Motor neuron (in vitro differentiated cells): Measurements from ENCODE around the gene MAT2B. TPM values are rescaled to one million over a fixed set of nuclear protein-coding genes. Genes with fewer than 3 reads are reported as not detected.

Source experiments
- ATAC-seq, 8 experiments: fragments of 200-7000 bp; cut with Tn5 transposase; replicated peaks in 6 of 8; 2 replicates each; pipeline ENCODE4 v1.8.0; 2021; ENCODE audit warnings: mild to moderate bottlenecking in 8 of 8, moderate library complexity in 8 of 8
- H3K27ac ChIP-seq, 2 donors: fragments of 250-450 bp; sonication (Bioruptor Pico); 2 replicates each; pipeline ENCODE4 v1.9.0; 2021; ENCODE audit warnings: antibody characterized with exemption in 2 of 2, mild to moderate bottlenecking in 2 of 2, moderate library complexity in 1 of 2
- H3K4me1 ChIP-seq, 2 donors: fragments of 250-450 bp; sonication (Bioruptor Pico); replicated peaks in 1 of 2; 2 replicates each; pipeline ENCODE4 v1.6.1; 2021; ENCODE audit warnings: antibody characterized with exemption in 2 of 2, mild to moderate bottlenecking in 2 of 2, moderate library complexity in 1 of 2
- H3K4me3 ChIP-seq, 5 donors: fragments of 250-450 bp; sonication (Bioruptor Pico); 2 replicates each; pipeline ENCODE4 v1.9.0; 2021; ENCODE audit warnings: antibody characterized with exemption in 5 of 5, mild to moderate bottlenecking in 5 of 5, moderate library complexity in 4 of 5
- WGBS, 10 experiments: fragments of 450-650 bp; shearing (Covaris generic); methylation state at CpG; one replicate each; pipeline ENCODE4 v1.0.0; 2022; 5-methylcytosine and 5-hydroxymethylcytosine counted together
- in situ Hi-C, 9 experiments: fragments of 400-800 bp; cut with MboI; loops; one replicate each; pipeline ENCODE4 v1.15.0; 2021; ENCODE audit warnings: low sequenced_read_pairs in 9 of 9, low pct_unique_long_range_greater_than_20kb in 2 of 9; ENCODE audit not compliant: unreplicated experiment in 9 of 9
- total RNA-seq, 8 experiments: library from RNA; unstranded; fragments of 300-600 nt; gene quantifications; 2 replicates each; pipeline versions ENCODE4 v1.2.3 to v1.2.4, GENCODE V29; 2022

The MAT2B gene
- total RNA-seq, 8 experiments from 2014 or later: 30.2 to 90.3 (median 46.4) TPM

GRCh38 chr5:163542771-163543170, 37.4 kb downstream of the MAT2B start:
- Histone ChIP-seq H3K4me3 (no peak overlapping the region), H3K27ac (no peak overlapping the region), H3K4me1 (no peaks in the 10 kb centered on the region)
- in situ Hi-C loops: no loop called here
- 0 to 100% (median 84%) methylated on average over 1 to 2 of the region's 2 CpGs for WGBS, 10 experiments
- ATAC-seq: no peak

- ATAC-seq: no peak
- in situ Hi-C loops: no loop called here
Measured at GRCh38 chr5:163544041-163544440, 38.6 kb downstream of the MAT2B start.

GRCh38 chr5:163544836-163545235, 39.4 kb downstream of the MAT2B start:
- in situ Hi-C loops: no loop called here
- 29 to 100% (median 71%) methylated on average over 1 to 4 of the region's 4 CpGs for WGBS, 10 experiments
- no peak for ATAC-seq

More at GRCh38 chr5:163544041-163544440, 38.6 kb downstream of the MAT2B start:
- no peak overlapping the region for H3K27ac ChIP-seq
- no peaks in the 10 kb centered on the region for H3K4me1 ChIP-seq
- H3K4me3 ChIP-seq: no peak overlapping the region
- 0 to 100% (median 41%) methylated on average over 1 to 4 of the region's 4 CpGs; no CpG with 5 or more reads in 2 of the 10 experiments for WGBS, 10 experiments

GRCh38 chr5:163548649-163549048, 43.2 kb downstream of the MAT2B start:
- H3K4me3 ChIP-seq: no peak overlapping the region
- no peaks in the 10 kb centered on the region for H3K4me1 ChIP-seq
- 27 to 100% (median 81%) methylated on average over 1 to 5 of the region's 5 CpGs for WGBS, 10 experiments
- in situ Hi-C loops: no loop called here
- H3K27ac ChIP-seq: no peak overlapping the region
- ATAC-seq: no peak

More at GRCh38 chr5:163544836-163545235, 39.4 kb downstream of the MAT2B start:
- Histone ChIP-seq H3K4me3 (no peak overlapping the region), H3K4me1 (no peaks in the 10 kb centered on the region), H3K27ac (no peak overlapping the region)

- ATAC-seq: no peak
- no peak overlapping the region for H3K27ac ChIP-seq
- H3K4me1 ChIP-seq: no peaks in the 10 kb centered on the region
- 0 to 98% (median 67%) methylated on average over 1 to 3 of the region's 3 CpGs; no CpG with 5 or more reads in 2 of the 10 experiments for WGBS, 10 experiments
- in situ Hi-C loops: loop anchor here in 5 of 9 experiments (25.0 kb wide), 2 partner anchors 461 to 961 kb away; no protein-coding TSS in a partner anchor
- no peak overlapping the region for H3K4me3 ChIP-seq
Measured at GRCh38 chr5:163551156-163551555, 45.7 kb downstream of the MAT2B start.

GRCh38 chr5:163552536-163552935, 47.1 kb downstream of the MAT2B start:
- 22 to 100% (median 96%) methylated on average over 1 of the region's 1 CpG; no CpG with 5 or more reads in 2 of the 10 experiments for WGBS, 10 experiments
- ATAC-seq: no peak
- no peaks in the 10 kb centered on the region for H3K4me1 ChIP-seq
- in situ Hi-C loops: loop anchor here in 5 of 9 experiments (25.0 kb wide), 2 partner anchors 460 to 960 kb away; no protein-coding TSS in a partner anchor
- H3K4me3 ChIP-seq: no peak overlapping the region
- no peak overlapping the region for H3K27ac ChIP-seq

- in situ Hi-C loops: loop anchor here in 5 of 9 experiments (25.0 kb wide), 2 partner anchors 451 to 951 kb away; no protein-coding TSS in a partner anchor
- 33 to 100% (median 94%) methylated on average over 4 to 5 of the region's 5 CpGs; no CpG with 5 or more reads in 2 of the 10 experiments for WGBS, 10 experiments
- Histone ChIP-seq H3K27ac (no peak overlapping the region), H3K4me1 (peaks cover 20 to 26% of the 10 kb centered on the region in 2 donors), H3K4me3 (no peak overlapping the region)
- no peak for ATAC-seq
Measured at GRCh38 chr5:163561339-163561738, 55.9 kb downstream of the MAT2B start.

- WGBS, 10 experiments: 20 to 83% (median 30%) methylated on average over 1 to 3 of the region's 3 CpGs; no CpG with 5 or more reads in 3 of the 10 experiments
- in situ Hi-C loops: loop anchor here in 5 of 9 experiments (25.0 kb wide), 2 partner anchors 450 to 950 kb away; no protein-coding TSS in a partner anchor
Measured at GRCh38 chr5:163562071-163562470, 56.7 kb downstream of the MAT2B start.

GRCh38 chr5:163563112-163563511, 57.7 kb downstream of the MAT2B start:
- no peak overlapping the region for H3K4me3 ChIP-seq
- no peak overlapping the region for H3K27ac ChIP-seq
- 0 to 80% (median 33%) methylated on average over 1 of the region's 1 CpG; no CpG with 5 or more reads in 6 of the 10 experiments for WGBS, 10 experiments
- no peak for ATAC-seq
- peaks cover 22 to 34% of the 10 kb centered on the region in 2 donors for H3K4me1 ChIP-seq
- in situ Hi-C loops: loop anchor here in 5 of 9 experiments (25.0 kb wide), 2 partner anchors 449 to 949 kb away; no protein-coding TSS in a partner anchor

More at GRCh38 chr5:163562071-163562470, 56.7 kb downstream of the MAT2B start:
- no peak for ATAC-seq
- Histone ChIP-seq H3K4me3 (no peak overlapping the region), H3K4me1 (peaks cover 21 to 31% of the 10 kb centered on the region in 2 donors), H3K27ac (no peak overlapping the region)

- Histone ChIP-seq H3K4me1 (peaks cover 22 to 34% of the 10 kb centered on the region in 2 donors), H3K27ac (no peak overlapping the region), H3K4me3 (no peak overlapping the region)
- WGBS, 10 experiments: 0 to 86% (median 72%) methylated on average over 1 to 3 of the region's 3 CpGs; no CpG with 5 or more reads in 2 of the 10 experiments
- ATAC-seq: no peak
- in situ Hi-C loops: loop anchor here in 5 of 9 experiments (25.0 kb wide), 2 partner anchors 448 to 948 kb away; no protein-coding TSS in a partner anchor
Measured at GRCh38 chr5:163563880-163564279, 58.5 kb downstream of the MAT2B start.

- ATAC-seq: peak; percentile 27 to 67 (median 50)
- in situ Hi-C loops: loop anchor here in 5 of 9 experiments (25.0 kb wide), 2 partner anchors 448 to 948 kb away; no protein-coding TSS in a partner anchor
- peaks cover 22 to 38% of the 10 kb centered on the region in 2 donors for H3K4me1 ChIP-seq
- H3K4me3 ChIP-seq: no peak overlapping the region
- 0 to 10% (median 0%) methylated on average over 2 to 7 of the region's 7 CpGs for WGBS, 10 experiments
- H3K27ac ChIP-seq: peak overlapping the region in 1 of 2 donors; percentile 6
Measured at GRCh38 chr5:163564321-163564938, 59.0 kb downstream of the MAT2B start.

GRCh38 chr5:163565492-163565891, 60.1 kb downstream of the MAT2B start:
- 0 to 30% (median 6%) methylated on average over 1 to 4 of the region's 11 CpGs; no CpG with 5 or more reads in 3 of the 10 experiments for WGBS, 10 experiments
- Histone ChIP-seq H3K4me3 (peak overlapping the region in 3 of 5 donors; percentile 11 to 29 (median 18)), H3K27ac (peak overlapping the region in 1 of 2 donors; percentile 11), H3K4me1 (peaks cover 22 to 42% of the 10 kb centered on the region in 2 donors)
- peak in 7 of 8 experiments; percentile 26 to 49 (median 39) for ATAC-seq
- in situ Hi-C loops: loop anchor here in 5 of 9 experiments (25.0 kb wide), 2 partner anchors 447 to 947 kb away; no protein-coding TSS in a partner anchor
